GM21619 (cell line): ENCODE results near the gene ZFYVE9.

Source experiments
- ATAC-seq: cut with Tn5 transposase; IDR thresholded peaks from one replicate; pipeline ENCODE4 v1.9.1; 2021; ENCODE audit not compliant: unreplicated experiment

The ZFYVE9 gene

DNA sequence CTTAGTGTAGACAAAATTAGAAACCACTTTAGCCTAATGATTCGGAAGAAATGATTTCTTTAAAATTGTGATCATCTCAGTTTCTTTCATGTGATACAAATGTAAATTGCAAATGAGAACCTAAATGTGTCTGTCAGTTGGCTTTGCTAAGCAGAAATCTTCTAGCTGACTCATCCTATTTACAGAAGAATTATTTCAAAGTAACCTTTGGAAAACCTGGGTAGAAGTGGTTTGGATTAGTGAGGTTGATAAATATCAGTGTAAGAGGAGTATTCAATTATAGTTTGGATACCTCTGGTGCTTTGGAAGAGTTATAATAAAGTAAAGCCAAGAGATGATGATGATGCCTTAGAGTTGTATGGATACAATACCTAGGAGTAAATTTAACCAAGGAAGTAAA, 186.7 kb downstream of the ZFYVE9 start:
- no peak for ATAC-seq

DNA sequence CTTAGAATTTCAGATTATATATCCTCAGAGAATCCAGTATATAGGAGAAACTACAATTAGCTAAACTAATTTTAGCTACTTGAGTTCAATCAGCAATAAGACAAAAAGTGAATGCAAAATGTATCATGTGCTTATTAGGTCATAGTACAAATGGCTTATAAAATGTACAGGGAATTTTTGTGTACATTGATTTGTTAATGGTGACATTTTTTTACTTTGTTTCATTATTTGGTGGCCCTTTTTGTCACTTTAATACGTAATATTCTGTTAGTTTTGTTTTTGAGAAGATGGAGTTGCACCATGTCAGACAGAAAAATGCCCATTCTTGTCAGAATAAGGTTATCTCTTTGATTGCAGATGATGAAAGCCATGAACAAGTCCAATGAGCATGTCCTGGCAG, 190.5 kb downstream of the ZFYVE9 start:
- no peak for ATAC-seq

DNA sequence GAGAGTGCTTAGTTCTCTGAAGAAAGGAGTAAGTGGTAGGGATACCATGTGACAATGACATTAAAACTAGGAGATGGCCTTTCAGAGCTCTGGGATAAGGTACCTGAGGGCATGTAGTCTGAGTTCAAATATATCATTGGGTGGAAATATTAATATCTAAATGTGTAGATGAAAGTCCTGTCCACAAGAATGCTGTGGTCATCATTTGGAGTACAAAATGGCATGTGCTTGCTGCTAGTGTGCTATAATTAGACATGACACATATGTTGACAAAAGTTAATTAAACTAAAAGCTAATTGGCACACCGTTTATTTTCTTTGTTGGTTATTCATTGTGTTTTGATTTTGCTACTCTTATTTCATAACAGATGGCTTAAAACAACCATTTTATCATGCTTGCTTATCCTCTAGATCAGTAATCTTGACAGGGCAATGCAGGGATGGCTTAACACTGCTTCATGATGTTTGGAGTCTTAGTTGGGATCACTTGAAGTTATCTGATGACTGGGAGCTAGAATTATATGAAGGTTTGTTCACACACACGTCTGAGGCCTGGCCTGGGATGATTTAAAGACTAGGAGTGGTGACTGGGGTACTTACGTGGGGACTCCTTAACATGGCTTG, 193.1 kb downstream of the ZFYVE9 start:
- no peak for ATAC-seq

DNA sequence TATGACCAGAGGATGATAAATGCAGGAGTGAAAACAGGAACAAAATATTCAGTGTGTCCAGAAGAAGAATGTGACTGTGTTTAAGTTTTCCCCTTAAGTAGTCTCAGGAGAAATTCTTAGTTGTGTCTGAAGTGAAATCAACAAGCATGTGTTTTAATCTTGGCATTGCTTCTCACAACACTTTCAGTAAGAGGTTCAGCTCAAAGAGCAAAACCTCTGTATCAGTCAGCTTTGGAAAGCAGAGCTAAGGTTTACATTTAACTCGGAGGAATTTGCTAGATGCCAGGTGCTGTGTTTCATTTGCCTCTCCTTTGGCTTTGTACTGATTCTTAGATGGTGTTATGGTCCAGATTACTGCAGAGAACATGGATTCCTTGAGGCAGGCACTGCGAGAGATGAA, 195.6 kb downstream of the ZFYVE9 start:
- no peak for ATAC-seq

DNA sequence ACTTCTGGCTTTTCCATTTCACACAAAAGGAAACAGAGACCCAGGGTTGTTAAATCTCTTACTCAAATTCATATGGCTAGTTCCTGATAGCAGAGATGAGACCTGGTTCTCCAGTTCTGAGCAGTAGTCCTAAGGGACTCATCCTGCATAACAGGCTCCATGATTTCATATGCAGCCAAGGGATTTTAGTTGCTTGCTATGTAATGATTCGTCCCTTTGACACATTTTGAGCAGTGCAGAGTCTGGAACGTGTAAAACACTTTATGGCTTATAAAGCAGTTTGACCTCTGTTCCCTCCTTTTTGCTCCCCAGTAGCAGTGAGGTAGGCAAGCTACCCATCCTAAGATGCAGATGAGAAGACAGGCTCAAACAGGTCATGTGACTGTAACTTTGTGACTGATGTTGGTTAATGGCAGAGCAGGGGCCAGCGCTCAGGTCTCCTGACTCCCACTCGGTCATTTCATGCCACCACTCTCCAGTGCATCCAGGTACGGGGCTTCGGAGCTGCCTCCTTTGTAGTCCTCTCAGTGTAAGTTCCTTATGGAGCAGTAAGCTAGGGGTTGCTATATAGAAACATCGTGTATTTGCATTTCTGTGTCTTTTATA, 199.9 kb downstream of the ZFYVE9 start:
- no peak for ATAC-seq

DNA sequence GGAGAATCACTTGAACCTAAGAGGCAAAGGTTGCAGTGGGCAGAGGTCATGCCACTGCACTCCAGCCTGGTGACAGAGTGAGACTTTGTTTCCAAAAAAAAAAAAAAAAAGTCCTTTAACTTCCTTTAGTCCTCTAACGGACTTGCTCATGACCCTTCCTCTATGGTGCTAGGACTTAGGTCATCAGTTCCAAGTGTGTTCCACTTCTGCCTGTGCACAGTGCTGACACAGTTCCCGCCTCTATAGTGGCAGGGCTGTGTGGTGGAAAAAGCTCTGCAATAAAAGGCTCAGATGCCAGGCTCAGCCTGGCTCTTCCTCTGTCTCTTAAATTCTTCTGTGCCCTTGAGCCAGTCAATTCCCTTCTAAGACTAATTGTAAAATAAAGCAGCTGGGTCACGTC, 202.1 kb downstream of the ZFYVE9 start:
- ATAC-seq, result no peak

DNA sequence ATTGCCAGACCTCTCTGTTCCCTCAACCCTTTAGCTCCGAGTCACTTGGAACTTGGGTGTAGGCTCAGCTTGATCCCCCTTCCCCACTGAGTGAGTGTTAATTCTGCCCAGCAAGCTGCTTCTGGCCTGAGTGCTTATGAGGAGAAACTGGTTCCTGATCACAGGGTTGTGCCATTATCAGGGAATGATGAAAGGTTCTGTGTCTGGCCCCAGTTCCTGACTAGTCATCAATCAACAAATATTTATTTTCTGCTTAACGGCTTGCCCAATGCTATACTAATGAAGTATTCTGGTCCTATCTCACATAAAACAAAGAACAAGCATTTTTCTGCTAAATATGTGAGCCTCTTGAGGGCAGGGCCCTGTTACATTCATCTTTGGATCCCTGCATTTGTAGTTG, 203.4 kb downstream of the ZFYVE9 start:
- no peak for ATAC-seq

DNA sequence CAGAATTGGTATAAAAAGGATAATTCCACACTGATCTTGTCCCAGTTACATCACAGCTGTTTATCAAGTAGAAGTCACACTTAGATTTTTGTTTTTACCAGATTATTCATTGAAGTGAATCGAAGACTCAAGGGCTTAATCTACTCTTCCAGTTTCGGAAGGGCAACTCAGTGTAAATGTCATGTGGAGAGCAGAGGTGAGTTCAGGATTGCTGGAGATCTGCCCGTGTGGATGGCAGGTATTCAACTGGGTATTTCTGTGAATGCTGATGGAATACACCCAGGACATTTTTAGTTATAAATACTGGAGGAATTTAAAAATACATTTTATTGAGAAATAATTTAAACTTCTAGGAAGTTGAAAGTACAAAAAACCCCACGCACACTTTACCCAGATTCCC, 204.8 kb downstream of the ZFYVE9 start:
- no peak for ATAC-seq

DNA sequence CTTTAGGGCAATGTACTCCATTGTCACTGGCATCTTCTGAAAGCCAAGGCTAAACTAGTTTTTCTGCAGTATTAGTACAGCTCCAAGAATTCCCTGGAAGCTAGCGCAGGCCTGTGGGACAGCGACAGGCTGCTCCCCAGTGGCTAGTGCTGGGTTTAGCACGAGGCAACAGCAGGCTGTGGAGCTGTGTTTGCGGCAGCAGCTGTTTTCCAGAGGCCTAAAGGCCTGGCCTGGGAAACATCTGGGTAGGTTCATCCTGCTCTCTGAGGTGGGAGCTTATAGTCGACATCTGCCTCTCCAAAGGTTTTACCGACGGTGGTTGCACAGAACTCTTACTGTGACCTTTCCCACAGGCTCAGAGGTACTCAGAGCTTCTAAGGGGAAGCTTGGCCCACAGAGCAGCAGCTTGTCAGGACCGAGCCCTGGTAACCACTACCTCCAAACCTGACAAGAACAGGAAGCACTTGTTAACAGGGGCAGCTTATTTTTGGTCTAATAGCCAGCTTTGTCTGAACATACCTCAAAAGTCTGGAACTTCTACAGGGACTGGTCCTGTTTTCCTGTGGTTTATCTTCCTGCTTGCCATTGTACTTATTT, 206.9 kb downstream of the ZFYVE9 start:
- no peak for ATAC-seq

DNA sequence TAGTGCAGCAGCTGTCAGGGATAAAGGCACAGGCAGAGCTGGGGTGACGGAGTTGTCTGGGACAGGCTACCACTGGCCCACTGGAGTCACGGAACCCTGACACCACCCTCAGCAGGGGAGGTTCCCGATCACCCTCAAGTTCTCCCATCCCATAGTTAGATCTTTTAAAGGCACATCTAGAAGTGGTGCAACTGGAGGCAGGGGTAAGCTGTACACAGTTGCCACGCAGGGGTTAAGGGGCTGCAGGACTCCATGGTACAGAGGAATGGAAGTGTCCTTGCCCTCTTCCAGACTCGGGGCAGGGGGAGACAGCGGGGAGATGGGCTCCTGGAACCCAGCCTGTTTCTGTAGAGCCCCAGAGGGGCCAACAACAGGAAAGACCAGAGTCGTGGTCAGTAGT, 210.8 kb downstream of the ZFYVE9 start:
- ATAC-seq, result no peak

DNA sequence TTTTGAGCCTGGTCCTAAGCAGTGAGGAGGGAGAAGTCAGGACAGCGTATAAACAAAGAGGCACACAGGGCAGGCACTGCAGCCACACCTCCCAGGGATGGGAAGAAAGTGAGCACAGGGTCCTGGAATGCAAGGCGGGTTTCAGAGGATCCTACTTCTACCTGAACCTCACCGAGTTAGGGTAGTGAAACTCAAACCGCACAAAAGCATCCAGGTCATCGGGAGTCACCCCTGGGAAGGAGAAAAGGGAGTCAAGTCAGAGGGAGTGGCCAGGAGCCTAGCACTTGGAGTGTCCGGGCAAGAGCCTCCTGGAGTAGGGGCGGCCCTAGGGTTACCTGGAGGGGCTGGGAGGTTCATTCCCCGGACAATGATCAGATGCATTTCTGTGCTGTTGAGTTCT, 213.5 kb downstream of the ZFYVE9 start:
- ATAC-seq, result no peak

DNA sequence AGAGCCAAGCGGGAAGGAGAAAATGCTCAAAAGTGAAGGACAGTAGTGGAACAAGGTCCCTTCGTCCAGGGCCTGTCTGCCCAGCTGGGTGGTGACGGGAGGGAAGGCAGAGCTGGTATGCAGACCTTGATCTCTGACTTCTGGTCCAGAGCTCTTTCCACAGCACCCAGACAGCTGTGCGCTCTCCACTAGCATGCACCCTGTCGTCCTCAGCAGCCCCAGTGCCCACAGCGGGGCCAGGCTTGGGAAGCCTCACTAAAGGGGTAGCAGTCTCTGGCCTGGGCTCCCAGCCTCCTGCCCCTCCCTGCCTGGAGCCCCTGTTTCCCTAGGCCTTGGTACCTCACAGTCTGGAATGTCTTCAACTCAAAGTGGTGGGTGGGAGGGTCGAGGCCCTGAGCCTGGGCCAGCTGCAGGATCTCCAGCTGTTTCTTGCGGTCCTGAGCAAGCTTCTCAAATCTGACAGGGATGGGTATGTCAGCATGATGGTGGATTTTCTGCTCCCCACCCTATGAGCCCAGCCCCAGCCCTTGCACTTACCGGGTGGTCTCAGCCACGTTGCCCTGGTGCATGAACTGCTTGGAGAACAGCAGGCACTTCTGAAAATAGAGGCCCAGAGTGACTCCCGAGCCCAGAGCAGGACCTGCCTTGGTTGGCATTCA, 214.1 kb downstream of the ZFYVE9 start:
- ATAC-seq, result no peak

DNA sequence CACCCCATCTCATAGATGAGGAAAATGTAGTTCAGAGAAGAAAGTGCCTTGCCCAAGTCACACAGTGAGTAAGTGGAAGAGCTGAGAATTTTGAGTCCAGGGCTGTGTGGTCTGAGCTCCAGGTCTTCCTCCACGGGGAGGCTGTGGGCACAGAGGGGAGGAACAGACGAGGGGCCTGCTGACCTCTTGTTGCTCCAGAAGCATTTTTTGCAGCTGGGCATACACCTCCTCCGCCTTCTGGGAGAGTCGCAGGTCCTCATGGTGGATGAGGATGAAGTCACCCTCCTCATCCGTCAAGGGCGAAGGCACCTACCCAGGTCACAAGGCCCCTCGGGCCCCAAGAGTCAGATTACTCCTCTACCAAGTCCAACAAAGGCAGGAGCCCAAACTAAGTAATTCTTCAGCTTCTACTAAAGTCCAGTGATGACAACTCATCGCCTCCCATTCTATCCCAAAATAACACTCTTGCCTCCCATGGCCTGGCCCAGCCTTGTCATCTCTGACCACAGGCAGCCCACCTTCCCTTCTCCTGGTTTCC, 215.0 kb downstream of the ZFYVE9 start:
- ATAC-seq, result no peak

DNA sequence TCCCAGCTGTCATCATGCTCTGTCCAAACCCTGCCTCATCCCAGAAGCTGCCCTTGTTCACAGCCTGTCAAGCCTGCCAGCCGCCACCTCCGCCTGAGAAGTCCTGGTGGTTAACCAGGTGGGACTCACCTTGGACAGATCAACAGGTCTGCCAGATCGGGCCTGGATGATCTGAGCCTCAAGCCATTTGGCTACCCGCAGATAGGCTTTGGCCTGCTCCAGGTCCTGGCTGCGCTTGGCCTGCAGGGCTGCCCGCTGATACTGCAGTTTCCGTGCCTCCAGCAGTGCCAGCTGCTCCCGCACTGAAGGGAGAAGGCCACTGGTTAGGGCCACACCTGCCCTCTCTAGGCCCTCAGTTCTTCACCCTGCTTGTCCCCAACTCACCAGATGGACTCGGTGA, 215.5 kb downstream of the ZFYVE9 start:
- no peak for ATAC-seq

DNA sequence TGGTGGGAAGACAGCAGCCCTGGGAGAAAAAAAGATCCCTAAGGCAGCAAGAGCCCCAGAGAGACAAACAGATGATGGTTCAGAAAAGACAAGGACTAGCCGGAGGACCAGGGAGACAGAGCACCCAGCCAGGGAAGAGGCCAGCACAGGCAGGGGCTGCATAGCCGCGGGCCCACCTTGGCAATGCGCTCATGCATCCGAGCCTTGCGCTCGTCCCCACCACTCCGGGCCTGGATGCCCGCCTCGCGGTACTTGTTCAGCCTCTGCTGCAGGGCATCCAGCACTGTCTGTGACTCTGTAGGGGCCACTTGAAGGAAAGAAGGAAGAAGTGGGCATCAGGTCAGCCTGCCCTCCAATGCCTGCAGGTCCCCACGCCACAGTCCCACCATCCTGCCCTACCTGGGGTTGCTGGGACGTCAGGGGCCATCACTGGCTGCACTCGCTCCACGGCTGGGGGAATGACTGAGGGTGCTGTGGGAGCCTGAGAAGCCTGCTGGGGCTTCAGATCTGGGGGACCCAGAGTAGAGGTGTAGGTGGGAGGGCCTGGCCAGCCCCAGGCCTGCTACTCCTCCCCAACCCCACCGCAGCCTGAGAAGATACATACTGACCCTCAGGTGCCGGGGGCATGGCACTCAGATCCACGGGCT, 217.1 kb downstream of the ZFYVE9 start:
- no peak for ATAC-seq

DNA sequence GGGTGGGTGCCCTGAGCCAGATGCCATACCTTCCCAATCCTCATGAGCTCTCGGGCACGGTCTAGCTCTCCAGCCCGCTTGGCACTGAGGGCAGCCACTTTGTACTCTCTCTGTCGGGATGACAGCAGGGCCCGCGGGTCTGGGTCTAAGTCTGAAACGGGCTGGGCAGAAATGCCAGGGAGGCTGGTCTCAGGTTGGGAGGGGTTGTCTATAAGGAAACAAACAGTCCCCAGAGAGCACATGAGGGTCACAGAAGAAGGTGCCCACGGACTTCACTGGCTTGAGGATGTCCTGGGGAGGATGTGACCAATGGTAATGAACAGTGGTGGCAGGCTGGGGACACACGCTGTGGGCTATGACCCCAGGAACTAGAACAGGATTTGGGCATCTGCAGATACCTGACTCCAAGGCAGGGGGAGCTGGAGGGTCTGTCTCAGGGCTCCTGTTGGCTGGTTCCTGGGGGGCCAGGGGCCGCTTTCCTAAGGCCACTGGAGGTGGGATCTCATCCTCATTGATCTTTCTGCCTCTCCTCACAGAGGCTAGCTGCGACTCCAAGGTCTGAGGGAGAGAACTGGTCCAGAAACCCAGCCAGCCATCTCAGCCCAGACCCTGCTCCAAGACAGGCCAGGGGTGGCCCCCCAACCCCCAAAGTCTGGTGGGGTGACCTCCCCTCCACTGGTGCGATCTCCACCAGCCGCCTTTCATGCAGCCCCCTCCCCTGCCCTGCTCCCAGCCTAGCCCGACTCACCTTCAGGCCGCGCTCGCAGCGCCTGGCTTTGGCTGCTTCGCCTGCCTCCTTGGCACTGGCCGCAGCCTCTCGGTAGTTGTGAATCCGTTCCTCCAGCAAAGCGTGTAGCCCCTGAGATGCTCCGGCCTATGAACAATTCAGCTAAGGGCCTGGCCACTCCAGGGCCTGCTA, 218.0 kb downstream of the ZFYVE9 start:
- no peak for ATAC-seq

DNA sequence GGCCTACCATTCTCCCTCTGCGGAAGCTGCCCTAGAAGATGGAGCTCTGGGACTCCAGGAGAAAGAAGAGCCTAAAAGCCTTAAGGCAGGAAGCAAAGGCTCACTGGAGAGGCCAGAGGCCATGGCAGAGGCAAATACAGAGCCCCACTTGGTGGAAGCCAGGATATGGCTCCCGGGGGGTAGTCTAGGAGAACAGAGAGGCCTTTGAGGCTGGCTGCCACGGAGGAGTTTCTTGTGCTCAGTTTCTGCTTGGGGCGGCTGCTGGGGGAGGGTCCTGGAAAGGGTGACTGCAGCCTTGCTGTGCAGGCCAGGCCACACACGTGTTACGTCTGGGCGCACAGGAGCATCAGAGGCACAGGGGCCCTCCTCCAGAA, 218.7 kb downstream of the ZFYVE9 start:
- no peak for ATAC-seq

DNA sequence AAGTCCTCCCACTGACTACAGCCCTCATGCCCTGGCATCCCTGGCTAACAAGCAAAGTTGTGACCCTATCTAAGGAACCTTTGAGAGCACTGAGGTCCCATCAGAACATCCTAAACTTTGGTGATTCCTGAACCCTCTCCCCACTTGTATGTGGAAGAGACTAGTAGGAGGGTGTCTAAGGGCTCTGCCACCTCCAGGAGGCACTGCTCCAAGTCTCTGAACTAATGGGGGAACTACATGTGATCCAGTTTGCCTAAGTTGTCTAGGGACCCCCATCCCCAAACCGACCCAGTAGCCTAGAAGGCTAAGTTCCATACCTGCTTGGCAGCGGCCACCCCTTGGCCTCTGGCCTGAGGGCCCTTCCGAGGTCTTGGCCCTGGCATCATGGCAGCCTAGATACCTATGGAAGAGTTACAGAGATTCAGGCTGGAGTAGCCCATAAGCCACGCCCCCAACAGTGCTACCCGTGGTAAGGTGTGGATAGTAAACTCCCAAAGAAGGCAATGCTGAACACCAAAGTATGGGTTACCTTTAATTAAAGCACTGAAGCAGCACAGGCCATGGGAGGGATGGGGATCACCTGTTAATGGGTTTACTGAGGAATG, 222.4 kb downstream of the ZFYVE9 start:
- ATAC-seq, result no peak

DNA sequence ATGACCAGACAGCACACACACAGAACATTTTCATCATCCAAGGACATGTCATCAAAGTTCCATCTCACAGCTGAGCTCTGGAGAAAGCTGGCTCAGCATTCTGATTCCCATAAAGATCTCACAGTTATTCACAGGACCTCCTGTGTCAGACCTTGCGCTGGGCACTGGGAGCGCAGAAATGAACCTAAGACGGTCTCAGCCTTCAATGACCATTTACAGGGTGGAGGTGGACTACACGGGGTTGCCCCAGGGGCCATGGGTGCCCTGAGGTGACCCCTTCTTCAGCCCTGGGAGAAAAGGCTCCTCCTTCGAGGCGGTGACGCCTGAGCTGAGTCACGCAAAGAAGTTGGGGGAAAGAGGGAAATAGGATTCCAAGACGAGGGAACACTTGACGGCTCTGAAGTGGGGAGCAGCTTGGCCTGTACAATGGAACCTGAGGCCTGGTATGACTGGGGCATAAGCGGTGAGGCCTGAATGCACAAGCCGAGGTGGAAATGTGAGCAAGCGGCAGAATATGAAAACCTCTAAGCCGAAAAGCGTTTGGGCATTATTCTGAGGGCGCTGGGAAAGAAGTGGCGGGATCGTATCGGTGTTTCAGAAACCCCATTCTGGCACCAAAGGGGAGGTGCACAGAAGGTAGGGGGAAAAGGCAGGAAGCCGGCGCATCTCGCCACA, 223.3 kb downstream of the ZFYVE9 start:
- no peak for ATAC-seq
